Spleen (tissue), 11 donors: ENCODE data around the gene SSTR3. TPM values are rescaled to one million over a fixed set of nuclear protein-coding genes. Genes with fewer than 3 reads are reported as not detected.

Source experiments
- DNase-seq: peaks from one replicate; pipeline ENCODE4 v3.0.0-alpha.2; 2020
- H3K27ac ChIP-seq, 8 donors: fragments of 200-600 bp; sonication (generic) in 7 of 8; 1 replicate in 4 of 8; 2 replicates in 4 of 8; pipeline versions ENCODE4 v1.5.0 to v1.8.0; 2016 to 2021; ENCODE audit warnings: inconsistent platforms in 4 of 8, mild to moderate bottlenecking in 4 of 8, moderate library complexity in 1 of 8
- H3K27me3 ChIP-seq, 7 donors: fragments of 200-600 bp; sonication (generic) in 6 of 7; replicated peaks in 1 of 7; 1 replicate in 4 of 7; 2 replicates in 3 of 7; pipeline versions ENCODE4 v1.5.0 to v1.8.0; 2016 to 2021; ENCODE audit warnings: inconsistent platforms in 3 of 7, mild to moderate bottlenecking in 1 of 7
- H3K36me3 ChIP-seq, 6 donors: fragments of 200-600 bp; sonication (generic) in 5 of 6; 1 replicate in 4 of 6; 2 replicates in 2 of 6; pipeline versions ENCODE4 v1.5.0 to v1.8.0; 2016 to 2021; ENCODE audit warnings: inconsistent platforms in 2 of 6
- H3K4me1 ChIP-seq, 6 donors: fragments of 200-600 bp; sonication (generic) in 5 of 6; 1 replicate in 3 of 6; 2 replicates in 3 of 6; pipeline versions ENCODE4 v1.5.0 to v1.8.0; 2016 to 2021; ENCODE audit warnings: inconsistent platforms in 3 of 6
- H3K4me3 ChIP-seq, 8 donors: fragments of 200-600 bp; sonication (generic) in 7 of 8; 1 replicate in 4 of 8; 2 replicates in 4 of 8; pipeline versions ENCODE4 v1.5.0 to v1.8.0; 2016 to 2021; ENCODE audit warnings: inconsistent platforms in 4 of 8, mild to moderate bottlenecking in 4 of 8, moderate library complexity in 2 of 8
- H3K9me3 ChIP-seq, 8 donors: fragments of 200-600 bp; sonication (generic) in 7 of 8; 1 replicate in 4 of 8; 2 replicates in 4 of 8; pipeline versions ENCODE4 v1.5.0 to v1.8.0; 2016 to 2021; ENCODE audit warnings: inconsistent platforms in 4 of 8
- CTCF ChIP-seq, 11 experiments: fragments of 200-600 bp in 7 of 11; fragments of 450-650 bp in 4 of 11; sonication (generic) in 4 of 11; IDR thresholded peaks in 8 of 11; conservative IDR thresholded peaks in 3 of 11; 1 replicate in 7 of 11; 2 replicates in 4 of 11; pipeline versions ENCODE4 v1.4.0 to v1.8.0; 2016 to 2021; ENCODE audit warnings: antibody characterized with exemption in 11 of 11, inconsistent platforms in 4 of 11, mild to moderate bottlenecking in 1 of 11
- POLR2A ChIP-seq, 3 donors: fragments of 450-650 bp; IDR thresholded peaks; one replicate each; pipeline ENCODE4 v1.5.1; 2017; ENCODE audit warnings: antibody characterized with exemption in 3 of 3, mild to moderate bottlenecking in 1 of 3
- POLR2AphosphoS5 ChIP-seq, 3 donors: sonication (generic); formaldehyde crosslinking; IDR thresholded peaks; one replicate each; pipeline ENCODE4 v1.5.1; 2017; ENCODE audit warnings: antibody characterized with exemption in 3 of 3
- WGBS, 5 donors: extraction: QIAGEN DNeasy Blood & Tissue Kit in 3 of 5; methylation state at CpG; one replicate each; pipeline versions ENCODE4 v1.1.5 to v1.1.7; 2013 to 2018; 5-methylcytosine and 5-hydroxymethylcytosine counted together
- intact Hi-C: fragments of 100-400 bp; cut with DNase I; formaldehyde crosslinking; loops from one replicate; pipeline ENCODE4 v1.15.0; 2023; ENCODE audit warnings: low total_unique reads
- polyA plus RNA-seq, 3 donors: library from polyadenylated mRNA; stranded (reverse); fragments of 200-250 nt; gene quantifications; one replicate each; pipeline ENCODE4 v1.2.1, GENCODE V29; 2013
- total RNA-seq, 7 donors: library from RNA; depleted of rRNA in 3 of 7; stranded (reverse); fragments of >200 nt in 3 of 7; fragmentation: NEBNext Ultra II Directional in 4 of 7; extraction: Animal tissue kit (Norgen Biotek cat#: 25700) in 4 of 7; gene quantifications; one replicate each; pipeline versions ENCODE4 v1.1.0 to v1.2.1, GENCODE V29; 2016 to 2021
- donor health status: healthy with polysubstance abuse.
- donor health status: DM: no; HTN: no; CAD: no; lungs with moderate emphysema.
- donor health status: DM: no; HTN: no; CAD: no.
- donor health status: Bipolar disorder and iron deficiency.
- donor health status: healthy.
- donor health status: DM: no; HTN: no; CAD: no.
- donor health status: DM: yes; HTN: yes; CAD: no.

Gene SSTR3
- total and polyA plus RNA-seq, 10 donors = 0.56 to 2.0 (median 1.1) TPM

- TF ChIP-seq CTCF (IDR thresholded peaks at IDR 0.05 in 8 of 11, conservative IDR thresholded peaks at IDR 0.05 in 3 of 11) (no peak), POLR2AphosphoS5 (IDR thresholded peaks at IDR 0.05) (no peak), POLR2A (IDR thresholded peaks at IDR 0.05) (no peak)
- Histone ChIP-seq H3K36me3 (no peaks in the 10 kb centered on the region), H3K4me3 (no peak overlapping the region), H3K4me1 (peaks cover 5 to 28% (median 22%) of the 10 kb centered on the region in 6 donors), H3K27ac (no peak overlapping the region), H3K27me3 (peaks cover 0 to 13% (median 0%) of the 10 kb centered on the region in 7 donors), H3K9me3 (no peaks in the 10 kb centered on the region)
- DNase-seq = peak; percentile 69
- intact Hi-C loops = no loop called here
- WGBS, 5 donors = 84 to 91% (median 89%) methylated on average over 13 of the region's 13 CpGs
Measured at GRCh38 chr22:37214731-37215030, 2.4 kb upstream of the SSTR3 start.

GRCh38 chr22:37213941-37214730 is 1.9 kb upstream of the SSTR3 start:
- no peak overlapping the region for H3K27ac ChIP-seq
- WGBS, 5 donors = 86 to 90% (median 87%) methylated on average over 13 of the region's 13 CpGs
- no peaks in the 10 kb centered on the region for H3K36me3 ChIP-seq
- H3K9me3 ChIP-seq = no peaks in the 10 kb centered on the region
- no peak overlapping the region for H3K4me3 ChIP-seq
- peak; percentile 42 for DNase-seq
- peaks cover under 1 to 22% (median 16%) of the 10 kb centered on the region in 6 donors for H3K4me1 ChIP-seq
- peaks cover 0 to 13% (median 0%) of the 10 kb centered on the region in 7 donors for H3K27me3 ChIP-seq
- TF ChIP-seq POLR2AphosphoS5 (IDR thresholded peaks at IDR 0.05) (no peak), POLR2A (IDR thresholded peaks at IDR 0.05) (no peak), CTCF (IDR thresholded peaks at IDR 0.05 in 8 of 11, conservative IDR thresholded peaks at IDR 0.05 in 3 of 11) (no peak)
- intact Hi-C loops = no loop called here

GRCh38 chr22:37213218-37213855 is 1.1 kb upstream of the SSTR3 start:
- WGBS, 5 donors = 88 to 96% (median 91%) methylated on average over 18 of the region's 18 CpGs
- H3K27ac ChIP-seq = no peak overlapping the region
- no peak overlapping the region for H3K4me3 ChIP-seq
- H3K36me3 ChIP-seq = no peaks in the 10 kb centered on the region
- H3K4me1 ChIP-seq = peaks cover 0 to 14% (median 8%) of the 10 kb centered on the region in 6 donors
- H3K9me3 ChIP-seq = no peaks in the 10 kb centered on the region
- intact Hi-C loops = no loop called here
- TF ChIP-seq CTCF (IDR thresholded peaks at IDR 0.05 in 8 of 11, conservative IDR thresholded peaks at IDR 0.05 in 3 of 11) (no peak), POLR2AphosphoS5 (IDR thresholded peaks at IDR 0.05) (no peak), POLR2A (IDR thresholded peaks at IDR 0.05) (no peak)
- DNase-seq = peak; percentile 72
- peaks cover 0 to 13% (median 0%) of the 10 kb centered on the region in 7 donors for H3K27me3 ChIP-seq

- Histone ChIP-seq H3K9me3 (no peaks in the 10 kb centered on the region), H3K4me3 (no peak overlapping the region), H3K27me3 (peaks cover 0 to 13% (median 0%) of the 10 kb centered on the region in 7 donors), H3K27ac (no peak overlapping the region), H3K36me3 (no peaks in the 10 kb centered on the region), H3K4me1 (peaks cover 0 to 3% (median 0%) of the 10 kb centered on the region in 6 donors)
- TF ChIP-seq CTCF (IDR thresholded peaks at IDR 0.05 in 8 of 11, conservative IDR thresholded peaks at IDR 0.05 in 3 of 11) (no peak), POLR2A (IDR thresholded peaks at IDR 0.05) (no peak), POLR2AphosphoS5 (IDR thresholded peaks at IDR 0.05) (no peak)
- no peak for DNase-seq
- intact Hi-C loops = no loop called here
- WGBS, 5 donors = 80 to 97% (median 83%) methylated on average over 6 of the region's 6 CpGs
Measured at GRCh38 chr22:37211866-37212173, 457 bp downstream of the SSTR3 start.
